ENCODE results near the gene CLIP1. TPM values are rescaled to one million over a fixed set of nuclear protein-coding genes. Genes with fewer than 3 reads are reported as not detected.

Gene CLIP1
- total RNA-seq, 1 experiment from 2014 or later, result 42.9 TPM

DNA sequence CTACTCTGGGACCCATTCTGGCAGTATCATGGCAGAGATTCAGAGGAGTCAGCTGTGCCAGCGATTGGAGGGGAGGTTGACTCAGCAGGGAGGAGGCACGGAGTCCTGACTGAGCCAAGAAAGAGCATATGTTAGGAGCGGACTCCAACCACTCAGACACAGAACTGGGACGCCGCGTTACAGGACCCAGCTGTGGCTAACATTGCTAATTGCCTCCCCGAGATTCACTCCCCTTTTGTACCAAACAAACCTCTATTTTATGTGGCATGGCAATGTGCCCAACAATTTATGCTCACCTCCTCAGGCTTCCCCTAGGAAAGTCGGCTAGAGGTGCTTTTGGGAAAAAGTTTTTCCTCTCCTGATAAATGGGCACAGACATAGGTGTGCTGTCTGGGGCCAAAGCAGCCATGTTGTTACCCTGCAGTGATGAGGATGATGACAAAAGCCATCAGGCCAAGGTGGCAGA lies 15.2 kb upstream of the CLIP1 start:
- no peak overlapping the region for H3K4me3 ChIP-seq (replicated peaks in 1 of 2; ENCODE audit: low read depth in 1 of 2, low read length in 2 of 2)
- DNase-seq (ENCODE audit: low read depth, low spot score) (no peak), ATAC-seq (no peak)
- RAD21 ChIA-PET (ENCODE audit: low non-redundant PET in 1 of 2, low total read pairs in 2 of 2, uncharacterized antibody in 2 of 2, unreplicated experiment in 2 of 2), result no interaction called here
- CTCF ChIA-PET, result no interaction called here
- no TSS peak for BruUV-seq (replicated peaks)
- no peak overlapping the region for H3K4me2 ChIP-seq (ENCODE audit: low read length)
- intact Hi-C loops (cut with micrococcal nuclease), result no loop called here
- H3K27ac ChIP-seq (ENCODE audit: low read depth, low read length), result no peak overlapping the region
- H3K9me3 ChIP-seq (ENCODE audit: control insufficient read depth in 1 of 2, insufficient read depth in 1 of 2, low read depth in 1 of 2, low read length in 2 of 2), result no peaks in the 10 kb centered on the region
- H3K27me3 ChIP-seq (ENCODE audit: insufficient read depth, low read length), result no peaks in the 10 kb centered on the region
- H4K20me1 ChIP-seq (ENCODE audit: insufficient read depth), result no peaks in the 10 kb centered on the region
- H3K9me2 ChIP-seq (ENCODE audit: insufficient read depth), result no peaks in the 10 kb centered on the region
- H3K79me2 ChIP-seq (ENCODE audit: insufficient read depth, low read length), result no peaks in the 10 kb centered on the region
- peaks cover 0 to 5% of the 10 kb centered on the region in 2 experiments; a peak in 2 of 4 replicates for H3K4me1 ChIP-seq (ENCODE audit: control insufficient read depth in 1 of 2, insufficient read depth in 2 of 2, low read length in 2 of 2)
- H3K9ac ChIP-seq (ENCODE audit: low read length), result no peak overlapping the region
- H3K36me3 ChIP-seq (ENCODE audit: control insufficient read depth in 1 of 2, insufficient read depth in 2 of 2, low read length in 2 of 2), result no peaks in the 10 kb centered on the region
- peak overlapping the region; percentile 86 for H2AFZ ChIP-seq (ENCODE audit: low read depth, low read length, poor library complexity, severe bottlenecking)
- POLR2A ChIA-PET, result no interaction called here
- TF ChIP-seq EGR1 (IDR thresholded peaks at IDR 0.05; ENCODE audit: low read depth) (no peak), CEBPB (IDR thresholded peaks at IDR 0.05; ENCODE audit: low read depth) (no peak), POLR2A (IDR thresholded peaks at IDR 0.05; ENCODE audit: borderline replicate concordance, extremely low read depth, insufficient read depth, insufficient read length) (no peak), SP1 (IDR thresholded peaks at IDR 0.05; ENCODE audit: low read depth) (no peak), EZH2phosphoT487 (IDR thresholded peaks at IDR 0.05; ENCODE audit: borderline replicate concordance) (no peak), SRF (IDR thresholded peaks at IDR 0.05; ENCODE audit: low read depth) (no peak), FOSL1 (IDR thresholded peaks at IDR 0.05; ENCODE audit: low read depth) (no peak), ZNF274 (IDR thresholded peaks at IDR 0.05; ENCODE audit: low read depth, low read length) (no peak), ZFX (IDR thresholded peaks at IDR 0.05) (no peak), SIN3A (IDR thresholded peaks at IDR 0.05; ENCODE audit: low read depth) (no peak), TCF7L2 (IDR thresholded peaks at IDR 0.05; ENCODE audit: borderline replicate concordance, extremely low read depth, insufficient read depth, insufficient read length) (no peak), YY1 (IDR thresholded peaks at IDR 0.05; ENCODE audit: extremely low read depth, insufficient replicate concordance, low read depth, low read length) (no peak), JUND (IDR thresholded peaks at IDR 0.05) (no peak), EZH2 (IDR thresholded peaks at IDR 0.05) (no peak)
- TF ChIP-seq, protein P1, sequence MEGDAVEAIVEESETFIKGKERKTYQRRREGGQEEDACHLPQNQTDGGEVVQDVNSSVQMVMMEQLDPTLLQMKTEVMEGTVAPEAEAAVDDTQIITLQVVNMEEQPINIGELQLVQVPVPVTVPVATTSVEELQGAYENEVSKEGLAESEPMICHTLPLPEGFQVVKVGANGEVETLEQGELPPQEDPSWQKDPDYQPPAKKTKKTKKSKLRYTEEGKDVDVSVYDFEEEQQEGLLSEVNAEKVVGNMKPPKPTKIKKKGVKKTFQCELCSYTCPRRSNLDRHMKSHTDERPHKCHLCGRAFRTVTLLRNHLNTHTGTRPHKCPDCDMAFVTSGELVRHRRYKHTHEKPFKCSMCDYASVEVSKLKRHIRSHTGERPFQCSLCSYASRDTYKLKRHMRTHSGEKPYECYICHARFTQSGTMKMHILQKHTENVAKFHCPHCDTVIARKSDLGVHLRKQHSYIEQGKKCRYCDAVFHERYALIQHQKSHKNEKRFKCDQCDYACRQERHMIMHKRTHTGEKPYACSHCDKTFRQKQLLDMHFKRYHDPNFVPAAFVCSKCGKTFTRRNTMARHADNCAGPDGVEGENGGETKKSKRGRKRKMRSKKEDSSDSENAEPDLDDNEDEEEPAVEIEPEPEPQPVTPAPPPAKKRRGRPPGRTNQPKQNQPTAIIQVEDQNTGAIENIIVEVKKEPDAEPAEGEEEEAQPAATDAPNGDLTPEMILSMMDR (IDR thresholded peaks at IDR 0.05 in 2 of 3, conservative IDR thresholded peaks at IDR 0.05 in 1 of 3; ENCODE audit: borderline replicate concordance in 1 of 3, insufficient read depth in 1 of 3, low read depth in 2 of 3, low read length in 2 of 3), result no peak
- TF ChIP-seq, protein P2, sequence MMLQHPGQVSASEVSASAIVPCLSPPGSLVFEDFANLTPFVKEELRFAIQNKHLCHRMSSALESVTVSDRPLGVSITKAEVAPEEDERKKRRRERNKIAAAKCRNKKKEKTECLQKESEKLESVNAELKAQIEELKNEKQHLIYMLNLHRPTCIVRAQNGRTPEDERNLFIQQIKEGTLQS (IDR thresholded peaks at IDR 0.05), result no peak
- TF ChIP-seq, protein P3, sequence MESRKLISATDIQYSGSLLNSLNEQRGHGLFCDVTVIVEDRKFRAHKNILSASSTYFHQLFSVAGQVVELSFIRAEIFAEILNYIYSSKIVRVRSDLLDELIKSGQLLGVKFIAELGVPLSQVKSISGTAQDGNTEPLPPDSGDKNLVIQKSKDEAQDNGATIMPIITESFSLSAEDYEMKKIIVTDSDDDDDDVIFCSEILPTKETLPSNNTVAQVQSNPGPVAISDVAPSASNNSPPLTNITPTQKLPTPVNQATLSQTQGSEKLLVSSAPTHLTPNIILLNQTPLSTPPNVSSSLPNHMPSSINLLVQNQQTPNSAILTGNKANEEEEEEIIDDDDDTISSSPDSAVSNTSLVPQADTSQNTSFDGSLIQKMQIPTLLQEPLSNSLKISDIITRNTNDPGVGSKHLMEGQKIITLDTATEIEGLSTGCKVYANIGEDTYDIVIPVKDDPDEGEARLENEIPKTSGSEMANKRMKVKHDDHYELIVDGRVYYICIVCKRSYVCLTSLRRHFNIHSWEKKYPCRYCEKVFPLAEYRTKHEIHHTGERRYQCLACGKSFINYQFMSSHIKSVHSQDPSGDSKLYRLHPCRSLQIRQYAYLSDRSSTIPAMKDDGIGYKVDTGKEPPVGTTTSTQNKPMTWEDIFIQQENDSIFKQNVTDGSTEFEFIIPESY (IDR thresholded peaks at IDR 0.05; ENCODE audit: extremely low read depth, insufficient replicate concordance, low read length), result no peak

All from HCT116 (cell line).